HepG2 (cell line): ENCODE measurements around the gene C11orf54. TPM values are rescaled to one million over a fixed set of nuclear protein-coding genes. Genes with fewer than 3 reads are reported as not detected.

Source experiments
- CBX5 ChIP-seq: sonication (generic); formaldehyde crosslinking; IDR thresholded peaks from 2 replicates; pipeline ENCODE4 v1.4.0; 2020; ENCODE audit warnings: missing genetic modification reagents, borderline replicate concordance
- KLF11 ChIP-seq: IDR thresholded peaks from 2 replicates; pipeline ENCODE4 v1.6.1; 2016; ENCODE audit warnings: missing compliant biosample characterization
- KLF12 ChIP-seq: sonication (generic); formaldehyde crosslinking; IDR thresholded peaks from 2 replicates; pipeline ENCODE4 v1.4.0; 2020; ENCODE audit warnings: missing genetic modification reagents, borderline replicate concordance
- NCOA2 ChIP-seq: sonication (generic); formaldehyde crosslinking; IDR thresholded peaks from 2 replicates; pipeline ENCODE4 v1.8.0; 2022; ENCODE audit warnings: inconsistent platforms
- SAFB2 ChIP-seq: sonication (generic); formaldehyde crosslinking; IDR thresholded peaks from 2 replicates; pipeline ENCODE4 v1.5.1; 2020; ENCODE audit warnings: missing genetic modification reagents, low read depth, mild to moderate bottlenecking, borderline replicate concordance
- ZBTB20 ChIP-seq: sonication (generic); formaldehyde crosslinking; IDR thresholded peaks from 2 replicates; pipeline ENCODE4 v1.8.1; 2023; ENCODE audit warnings: missing genetic modification reagents, low read depth, mild to moderate bottlenecking, borderline replicate concordance
- ZMYM4 ChIP-seq: sonication (generic); formaldehyde crosslinking; IDR thresholded peaks from 2 replicates; pipeline ENCODE4 v1.8.1; 2023; ENCODE audit warnings: mild to moderate bottlenecking, missing genetic modification reagents
- ZNF446 ChIP-seq: sonication (generic); formaldehyde crosslinking; IDR thresholded peaks from 2 replicates; pipeline ENCODE4 v1.5.0; 2020; ENCODE audit warnings: mild to moderate bottlenecking, missing genetic modification reagents
- ZNF468 ChIP-seq: sonication (generic); formaldehyde crosslinking; IDR thresholded peaks from 2 replicates; pipeline ENCODE4 v1.8.0; 2022; ENCODE audit warnings: mild to moderate bottlenecking, moderate library complexity, missing genetic modification reagents
- ZNF546 ChIP-seq: sonication (generic); formaldehyde crosslinking; conservative IDR thresholded peaks from 2 replicates; pipeline ENCODE4 v1.8.1; 2023; ENCODE audit warnings: mild to moderate bottlenecking, missing genetic modification reagents
- ZNF615 ChIP-seq: sonication (generic); formaldehyde crosslinking; IDR thresholded peaks from 2 replicates; pipeline ENCODE4 v1.5.0; 2020; ENCODE audit warnings: mild to moderate bottlenecking, missing genetic modification reagents, borderline replicate concordance
- ZNF777 ChIP-seq: sonication (generic); formaldehyde crosslinking; IDR thresholded peaks from 2 replicates; pipeline ENCODE4 v1.4.0; 2020; ENCODE audit warnings: missing genetic modification reagents
- polyA plus RNA-seq, 8 experiments: library from polyadenylated mRNA; depleted of rRNA in 3 of 8; stranded (reverse) in 7 of 8; unstranded in 1 of 8; fragments of >200 nt; fragmentation: Illumina TruSeq in 4 of 8; extraction: Trizol in 4 of 8; gene quantifications; 2 replicates each; pipeline versions ENCODE4 v1.2.1 to v1.2.3, GENCODE V29; 2011 to 2016; ENCODE audit warnings: low read depth in 4 of 8, missing spikeins in 1 of 8, mixed read lengths in 1 of 8; ENCODE audit not compliant: insufficient read depth in 1 of 8
- total RNA-seq, 5 experiments: library from RNA; depleted of rRNA; stranded (reverse); fragments of >200 nt; fragmentation: Illumina TruSeq; extraction: Trizol; gene quantifications; 2 replicates each; pipeline ENCODE4 v1.2.3, GENCODE V29; 2016; ENCODE audit warnings: low read depth in 1 of 5
- TF ChIP-seq, protein P1 (sequence below): sonication (generic); formaldehyde crosslinking; IDR thresholded peaks from 2 replicates; pipeline ENCODE4 v1.4.0; 2020; ENCODE audit warnings: missing genetic modification reagents, borderline replicate concordance
- TF ChIP-seq, protein P2 (sequence below): sonication (generic); formaldehyde crosslinking; IDR thresholded peaks from 2 replicates; pipeline ENCODE4; 2020; ENCODE audit warnings: missing genetic modification reagents, mild to moderate bottlenecking, borderline replicate concordance
- TF ChIP-seq, protein P3 (sequence below): sonication (generic); formaldehyde crosslinking; IDR thresholded peaks from 2 replicates; pipeline ENCODE4 v1.9.0; 2022; ENCODE audit warnings: missing genetic modification reagents, mild to moderate bottlenecking, borderline replicate concordance
- TF ChIP-seq, protein P4 (sequence below): sonication (generic); formaldehyde crosslinking; IDR thresholded peaks from 2 replicates; pipeline ENCODE4 v1.8.0; 2022; ENCODE audit warnings: missing genetic modification reagents, mild to moderate bottlenecking, borderline replicate concordance

The C11orf54 gene
- total and polyA plus RNA-seq, 2 of the 13 experiments (the other 11 are each of a cell fraction or from before 2014, with no cell fraction given): 42.7 to 50.1 TPM

DNA sequence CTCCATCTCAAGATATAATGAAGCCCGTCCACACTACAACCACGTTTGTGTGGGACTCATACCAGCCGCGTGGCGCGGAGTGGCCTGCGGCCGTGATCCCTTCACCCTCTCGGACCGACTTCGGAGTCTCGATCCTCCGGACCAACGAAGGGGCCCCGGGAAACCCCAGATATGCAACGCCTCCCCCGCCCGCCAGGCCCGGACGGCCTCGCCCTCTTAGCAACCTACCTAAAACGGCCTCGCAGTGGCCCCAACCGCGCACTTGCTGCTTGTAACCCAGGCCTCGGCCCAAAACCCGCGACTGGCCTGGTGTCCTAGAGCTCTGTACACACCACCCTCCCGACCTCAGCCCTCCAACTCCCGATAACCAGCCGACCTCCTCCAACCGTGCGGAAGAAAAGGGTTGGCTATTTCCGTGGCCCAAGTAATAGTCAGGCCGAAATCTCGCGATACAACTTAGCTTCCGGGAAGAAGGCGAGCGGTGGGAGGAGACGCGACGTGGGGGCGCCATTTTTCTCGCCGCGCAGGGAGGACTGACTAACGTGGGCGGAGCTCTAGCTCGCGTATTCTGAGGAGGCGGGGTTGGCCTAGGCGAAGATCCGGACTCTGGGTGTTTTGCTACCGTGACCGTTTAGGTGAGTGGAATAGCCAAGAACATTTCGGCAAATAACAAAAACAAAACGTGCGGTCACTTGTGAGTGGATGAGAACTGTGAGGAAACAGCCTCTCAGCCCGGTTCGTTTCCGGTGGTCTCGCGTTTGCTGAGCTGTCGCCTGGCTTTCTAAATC, at the start of gene C11orf54, which contains the start of gene TAF1D (continued):
- TF ChIP-seq, protein P1, sequence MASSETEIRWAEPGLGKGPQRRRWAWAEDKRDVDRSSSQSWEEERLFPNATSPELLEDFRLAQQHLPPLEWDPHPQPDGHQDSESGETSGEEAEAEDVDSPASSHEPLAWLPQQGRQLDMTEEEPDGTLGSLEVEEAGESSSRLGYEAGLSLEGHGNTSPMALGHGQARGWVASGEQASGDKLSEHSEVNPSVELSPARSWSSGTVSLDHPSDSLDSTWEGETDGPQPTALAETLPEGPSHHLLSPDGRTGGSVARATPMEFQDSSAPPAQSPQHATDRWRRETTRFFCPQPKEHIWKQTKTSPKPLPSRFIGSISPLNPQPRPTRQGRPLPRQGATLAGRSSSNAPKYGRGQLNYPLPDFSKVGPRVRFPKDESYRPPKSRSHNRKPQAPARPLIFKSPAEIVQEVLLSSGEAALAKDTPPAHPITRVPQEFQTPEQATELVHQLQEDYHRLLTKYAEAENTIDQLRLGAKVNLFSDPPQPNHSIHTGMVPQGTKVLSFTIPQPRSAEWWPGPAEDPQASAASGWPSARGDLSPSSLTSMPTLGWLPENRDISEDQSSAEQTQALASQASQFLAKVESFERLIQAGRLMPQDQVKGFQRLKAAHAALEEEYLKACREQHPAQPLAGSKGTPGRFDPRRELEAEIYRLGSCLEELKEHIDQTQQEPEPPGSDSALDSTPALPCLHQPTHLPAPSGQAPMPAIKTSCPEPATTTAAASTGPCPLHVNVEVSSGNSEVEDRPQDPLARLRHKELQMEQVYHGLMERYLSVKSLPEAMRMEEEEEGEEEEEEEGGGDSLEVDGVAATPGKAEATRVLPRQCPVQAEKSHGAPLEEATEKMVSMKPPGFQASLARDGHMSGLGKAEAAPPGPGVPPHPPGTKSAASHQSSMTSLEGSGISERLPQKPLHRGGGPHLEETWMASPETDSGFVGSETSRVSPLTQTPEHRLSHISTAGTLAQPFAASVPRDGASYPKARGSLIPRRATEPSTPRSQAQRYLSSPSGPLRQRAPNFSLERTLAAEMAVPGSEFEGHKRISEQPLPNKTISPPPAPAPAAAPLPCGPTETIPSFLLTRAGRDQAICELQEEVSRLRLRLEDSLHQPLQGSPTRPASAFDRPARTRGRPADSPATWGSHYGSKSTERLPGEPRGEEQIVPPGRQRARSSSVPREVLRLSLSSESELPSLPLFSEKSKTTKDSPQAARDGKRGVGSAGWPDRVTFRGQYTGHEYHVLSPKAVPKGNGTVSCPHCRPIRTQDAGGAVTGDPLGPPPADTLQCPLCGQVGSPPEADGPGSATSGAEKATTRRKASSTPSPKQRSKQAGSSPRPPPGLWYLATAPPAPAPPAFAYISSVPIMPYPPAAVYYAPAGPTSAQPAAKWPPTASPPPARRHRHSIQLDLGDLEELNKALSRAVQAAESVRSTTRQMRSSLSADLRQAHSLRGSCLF (CRISPR knock-in tag): 0 out of 2 replicates have a peak, but pooled peaks have one; percentile 59
- 0 out of 2 replicates have a peak, but pooled peaks have one; percentile 23 for TF ChIP-seq ZNF777
- TF ChIP-seq NCOA2 (CRISPR knock-in tag): peak; percentile 48
- no peak for TF ChIP-seq ZNF546 (CRISPR knock-in tag)
- TF ChIP-seq, protein P2, sequence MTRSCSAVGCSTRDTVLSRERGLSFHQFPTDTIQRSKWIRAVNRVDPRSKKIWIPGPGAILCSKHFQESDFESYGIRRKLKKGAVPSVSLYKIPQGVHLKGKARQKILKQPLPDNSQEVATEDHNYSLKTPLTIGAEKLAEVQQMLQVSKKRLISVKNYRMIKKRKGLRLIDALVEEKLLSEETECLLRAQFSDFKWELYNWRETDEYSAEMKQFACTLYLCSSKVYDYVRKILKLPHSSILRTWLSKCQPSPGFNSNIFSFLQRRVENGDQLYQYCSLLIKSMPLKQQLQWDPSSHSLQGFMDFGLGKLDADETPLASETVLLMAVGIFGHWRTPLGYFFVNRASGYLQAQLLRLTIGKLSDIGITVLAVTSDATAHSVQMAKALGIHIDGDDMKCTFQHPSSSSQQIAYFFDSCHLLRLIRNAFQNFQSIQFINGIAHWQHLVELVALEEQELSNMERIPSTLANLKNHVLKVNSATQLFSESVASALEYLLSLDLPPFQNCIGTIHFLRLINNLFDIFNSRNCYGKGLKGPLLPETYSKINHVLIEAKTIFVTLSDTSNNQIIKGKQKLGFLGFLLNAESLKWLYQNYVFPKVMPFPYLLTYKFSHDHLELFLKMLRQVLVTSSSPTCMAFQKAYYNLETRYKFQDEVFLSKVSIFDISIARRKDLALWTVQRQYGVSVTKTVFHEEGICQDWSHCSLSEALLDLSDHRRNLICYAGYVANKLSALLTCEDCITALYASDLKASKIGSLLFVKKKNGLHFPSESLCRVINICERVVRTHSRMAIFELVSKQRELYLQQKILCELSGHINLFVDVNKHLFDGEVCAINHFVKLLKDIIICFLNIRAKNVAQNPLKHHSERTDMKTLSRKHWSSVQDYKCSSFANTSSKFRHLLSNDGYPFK (CRISPR knock-in tag): peak; percentile 85; the same call in 1 of the 2 replicates
- TF ChIP-seq KLF11 (CRISPR knock-in tag): no peak
- peak; percentile 45; the same call in 1 of the 2 replicates for TF ChIP-seq CBX5
- TF ChIP-seq ZNF446 (CRISPR knock-in tag): no peak; the same call in 1 of the 2 replicates
- peak; percentile 15; the same call in 1 of the 2 replicates for TF ChIP-seq SAFB2 (CRISPR knock-in tag)
- peak; percentile 61; the same call in 1 of the 2 replicates for TF ChIP-seq KLF12 (CRISPR knock-in tag)
- peak; percentile 89 for TF ChIP-seq ZNF615 (CRISPR knock-in tag)
- TF ChIP-seq ZMYM4 (CRISPR knock-in tag): peak; percentile 95
- TF ChIP-seq ZNF468 (CRISPR knock-in tag): no peak
- TF ChIP-seq, protein P3, sequence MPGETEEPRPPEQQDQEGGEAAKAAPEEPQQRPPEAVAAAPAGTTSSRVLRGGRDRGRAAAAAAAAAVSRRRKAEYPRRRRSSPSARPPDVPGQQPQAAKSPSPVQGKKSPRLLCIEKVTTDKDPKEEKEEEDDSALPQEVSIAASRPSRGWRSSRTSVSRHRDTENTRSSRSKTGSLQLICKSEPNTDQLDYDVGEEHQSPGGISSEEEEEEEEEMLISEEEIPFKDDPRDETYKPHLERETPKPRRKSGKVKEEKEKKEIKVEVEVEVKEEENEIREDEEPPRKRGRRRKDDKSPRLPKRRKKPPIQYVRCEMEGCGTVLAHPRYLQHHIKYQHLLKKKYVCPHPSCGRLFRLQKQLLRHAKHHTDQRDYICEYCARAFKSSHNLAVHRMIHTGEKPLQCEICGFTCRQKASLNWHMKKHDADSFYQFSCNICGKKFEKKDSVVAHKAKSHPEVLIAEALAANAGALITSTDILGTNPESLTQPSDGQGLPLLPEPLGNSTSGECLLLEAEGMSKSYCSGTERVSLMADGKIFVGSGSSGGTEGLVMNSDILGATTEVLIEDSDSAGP (CRISPR knock-in tag): peak; percentile 86
- no peak; the same call in 1 of the 2 replicates for TF ChIP-seq ZBTB20 (CRISPR knock-in tag)
- TF ChIP-seq, protein P4, sequence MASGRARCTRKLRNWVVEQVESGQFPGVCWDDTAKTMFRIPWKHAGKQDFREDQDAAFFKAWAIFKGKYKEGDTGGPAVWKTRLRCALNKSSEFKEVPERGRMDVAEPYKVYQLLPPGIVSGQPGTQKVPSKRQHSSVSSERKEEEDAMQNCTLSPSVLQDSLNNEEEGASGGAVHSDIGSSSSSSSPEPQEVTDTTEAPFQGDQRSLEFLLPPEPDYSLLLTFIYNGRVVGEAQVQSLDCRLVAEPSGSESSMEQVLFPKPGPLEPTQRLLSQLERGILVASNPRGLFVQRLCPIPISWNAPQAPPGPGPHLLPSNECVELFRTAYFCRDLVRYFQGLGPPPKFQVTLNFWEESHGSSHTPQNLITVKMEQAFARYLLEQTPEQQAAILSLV (CRISPR knock-in tag): peak; percentile 30; the same call in 1 of the 2 replicates
